PC-9 (cell line): ENCODE data around the gene NR3C1. TPM values are rescaled to one million over a fixed set of nuclear protein-coding genes. Genes with fewer than 3 reads are reported as not detected.
A peak's percentile ranks its signal among the peaks of the same experiment; 100 is the strongest.

Experiments used
- BruUV-seq: library from RNA; stranded (reverse); fragments of 400-500 nt; replicated peaks from 2 replicates; lab custom pipeline; 2021; lab: Mats Ljungman, UMichigan
- CTCF ChIA-PET: fragments of 300-600 bp; sonication (Branson Sonifier 250); formaldehyde crosslinking; loops from one replicate; lab custom pipeline; 2022; ENCODE audit warnings: antibody characterized with exemption; lab: Charles Lee
- POLR2A ChIA-PET: fragments of 300-600 bp; sonication (Branson Sonifier 250); formaldehyde crosslinking; loops from one replicate; lab custom pipeline; 2022; ENCODE audit warnings: antibody characterized with exemption; ENCODE audit not compliant: unreplicated experiment; lab: Charles Lee
- DNase-seq, 2 experiments: peaks; one replicate each; pipeline versions ENCODE4 v3.0.0 to v3.0.0-alpha.2; 2015 to 2022; ENCODE audit warnings: mixed read lengths in 1 of 2
- H2AFZ ChIP-seq: fragments of 200-600 bp; sonication (generic); 2 replicates; pipeline ENCODE4 v1.8.1; 2017; ENCODE audit warnings: antibody characterized with exemption
- H3F3A ChIP-seq: fragments of 200-600 bp; sonication (generic); 2 replicates; pipeline ENCODE4 v1.8.1; 2017; ENCODE audit warnings: antibody characterized with exemption, mild to moderate bottlenecking, low read depth; ENCODE audit not compliant: insufficient read depth
- H3K27ac ChIP-seq: fragments of 200-600 bp; sonication (generic); 2 replicates; pipeline ENCODE4 v1.6.1; 2016; ENCODE audit warnings: mixed run types
- H3K27me3 ChIP-seq: fragments of 200-600 bp; sonication (generic); 2 replicates; pipeline ENCODE4 v1.6.1; 2016; ENCODE audit warnings: low read depth, mixed run types; ENCODE audit not compliant: insufficient read depth
- H3K36me3 ChIP-seq: fragments of 200-600 bp; sonication (generic); 2 replicates; pipeline ENCODE4 v1.6.1; 2016; ENCODE audit warnings: low read depth, mixed run types
- H3K4me1 ChIP-seq: fragments of 200-600 bp; sonication (generic); replicated peaks from 2 replicates; pipeline ENCODE4 v1.6.1; 2016; ENCODE audit warnings: mixed run types; ENCODE audit not compliant: insufficient read depth
- H3K4me2 ChIP-seq: fragments of 200-600 bp; sonication (generic); 2 replicates; pipeline ENCODE4 v1.6.1; 2017; ENCODE audit warnings: mixed run types
- H3K4me3 ChIP-seq: fragments of 200-600 bp; sonication (generic); 2 replicates; pipeline ENCODE4 v1.6.1; 2016; ENCODE audit warnings: mixed run types
- H3K79me2 ChIP-seq: fragments of 200-600 bp; sonication (generic); 2 replicates; pipeline ENCODE4 v1.6.1; 2017; ENCODE audit warnings: low read depth, mixed run types
- H3K9me2 ChIP-seq: fragments of 200-600 bp; sonication (generic); 2 replicates; pipeline ENCODE4 v1.8.1; 2017; ENCODE audit warnings: mild to moderate bottlenecking; ENCODE audit not compliant: insufficient read depth
- H3K9me3 ChIP-seq: fragments of 200-600 bp; sonication (generic); 2 replicates; pipeline ENCODE4 v1.8.1; 2016; ENCODE audit warnings: low read depth; ENCODE audit not compliant: insufficient read depth
- H4K20me1 ChIP-seq: fragments of 200-600 bp; sonication (generic); 2 replicates; pipeline ENCODE4 v1.8.1; 2017; ENCODE audit not compliant: insufficient read depth
- CTCF ChIP-seq: fragments of 200-600 bp; sonication (generic); conservative IDR thresholded peaks from 2 replicates; pipeline ENCODE4 v1.6.1; 2017; ENCODE audit warnings: mixed run types, antibody characterized with exemption, mild to moderate bottlenecking, moderate library complexity
- EZH2 ChIP-seq: fragments of 200-600 bp; sonication (generic); IDR thresholded peaks from 2 replicates; pipeline ENCODE4 v1.8.0; 2017; ENCODE audit warnings: antibody characterized with exemption, low read depth
- intact Hi-C: fragments of 100-400 bp; cut with micrococcal nuclease; formaldehyde crosslinking; loops from one replicate; pipeline ENCODE4 v1.10.0; 2022; ENCODE audit not compliant: unreplicated experiment
- total RNA-seq: library from RNA; stranded (reverse); gene quantifications from 2 replicates; pipeline ENCODE4 v1.2.3, GENCODE V29; 2021

Gene NR3C1
- total RNA-seq, 1 experiment from 2014 or later, result 52.8 TPM

GRCh38 chr5:143413958-143414669 lies 10.6 kb upstream of the NR3C1 start:
- Histone ChIP-seq H3K4me2 (no peak overlapping the region), H3K9me2 (no peaks in the 10 kb centered on the region), H4K20me1 (no peaks in the 10 kb centered on the region), H3K79me2 (no peaks in the 10 kb centered on the region), H3K4me1 (peaks cover 27% of the 10 kb centered on the region), H3K36me3 (no peaks in the 10 kb centered on the region), H3K4me3 (no peak overlapping the region), H2AFZ (no peak overlapping the region), H3K9me3 (no peaks in the 10 kb centered on the region), H3K27me3 (no peaks in the 10 kb centered on the region), H3K27ac (no peak overlapping the region), H3F3A (peaks cover 12% of the 10 kb centered on the region)
- DNase-seq, result no peak
- POLR2A ChIA-PET, result no interaction called here
- TF ChIP-seq EZH2 (no peak), CTCF (no peak)
- intact Hi-C loops, result no loop called here
- CTCF ChIA-PET, result no interaction called here
- no TSS peak for BruUV-seq

- Histone ChIP-seq H3K4me3 (no peak overlapping the region), H3K4me2 (no peak overlapping the region), H2AFZ (no peak overlapping the region), H3K27ac (no peak overlapping the region), H3K9me3 (no peaks in the 10 kb centered on the region), H3K36me3 (no peaks in the 10 kb centered on the region), H3K9me2 (no peaks in the 10 kb centered on the region), H3K79me2 (no peaks in the 10 kb centered on the region), H3K27me3 (no peaks in the 10 kb centered on the region), H4K20me1 (no peaks in the 10 kb centered on the region), H3F3A (peaks cover 4% of the 10 kb centered on the region), H3K4me1 (peaks cover 16% of the 10 kb centered on the region)
- ChIA-PET CTCF (interaction anchor here (0.6 to 0.8 kb wide), 2 partner anchors 8 to 63 kb away, joined by 3 read pairs; no protein-coding TSS in a partner anchor), POLR2A (interaction anchor here (0.6 kb wide), 1 partner anchor 428 kb away, joined by 3 read pairs; no protein-coding TSS in a partner anchor)
- intact Hi-C loops, result no loop called here
- peak in 1 of 2 experiments; percentile 55 for DNase-seq
- no peak for TF ChIP-seq CTCF
- no peak for TF ChIP-seq EZH2
- no TSS peak for BruUV-seq
Observed at GRCh38 chr5:143412661-143413342, 9.3 kb upstream of the NR3C1 start.

- intact Hi-C loops, result loop anchor here (5.0 to 10.0 kb wide), 3 partner anchors 82 to 765 kb away; partner anchors contain the start of genes KCTD16 and YIPF5
- BruUV-seq, result no TSS peak
Observed at GRCh38 chr5:143409926-143410325, 6.4 kb upstream of the NR3C1 start.

More at GRCh38 chr5:143409926-143410325, 6.4 kb upstream of the NR3C1 start:
- H3K79me2 ChIP-seq, result no peaks in the 10 kb centered on the region
- no peak overlapping the region for H3K4me2 ChIP-seq
- CTCF ChIA-PET, result no interaction called here
- no peaks in the 10 kb centered on the region for H4K20me1 ChIP-seq
- no peak for TF ChIP-seq CTCF
- TF ChIP-seq EZH2, result no peak
- H3K4me3 ChIP-seq, result no peak overlapping the region
- H3K9me2 ChIP-seq, result peaks cover 6% of the 10 kb centered on the region; the same call in 1 of the 2 replicates
- H3F3A ChIP-seq, result peaks cover 6% of the 10 kb centered on the region; the same call in 1 of the 2 replicates
- H3K36me3 ChIP-seq, result no peaks in the 10 kb centered on the region
- peaks cover 18% of the 10 kb centered on the region for H3K4me1 ChIP-seq
- POLR2A ChIA-PET, result no interaction called here
- H3K27me3 ChIP-seq, result no peaks in the 10 kb centered on the region
- H3K9me3 ChIP-seq, result peaks cover 4% of the 10 kb centered on the region; the same call in 1 of the 2 replicates
- DNase-seq, result no peak
- no peak overlapping the region for H3K27ac ChIP-seq
- H2AFZ ChIP-seq, result no peak overlapping the region
